ENCODE data around the gene BBS1.

GRCh38 chr11:66473608-66474515, 36.6 kb upstream of the BBS1 start:
- TF ChIP-seq REST (IDR thresholded peaks at IDR 0.05; ENCODE audit: low read depth), result no peak
- TF ChIP-seq CTCF (IDR thresholded peaks at IDR 0.05 in 2 of 3, conservative IDR thresholded peaks at IDR 0.05 in 1 of 3; ENCODE audit: borderline replicate concordance in 1 of 3, insufficient read depth in 1 of 3, low read depth in 2 of 3, low read length in 2 of 3), result no peak
- no peak for TF ChIP-seq POLR2A (IDR thresholded peaks at IDR 0.05; ENCODE audit: borderline replicate concordance, extremely low read depth, insufficient read depth, insufficient read length)
- TF ChIP-seq YY1 (IDR thresholded peaks at IDR 0.05; ENCODE audit: extremely low read depth, insufficient replicate concordance, low read depth, low read length), result no peak
- TF ChIP-seq RAD21 (IDR thresholded peaks at IDR 0.05; ENCODE audit: low read depth), result no peak
- no peak for TF ChIP-seq CEBPB (IDR thresholded peaks at IDR 0.05; ENCODE audit: low read depth)
- TF ChIP-seq EZH2phosphoT487 (IDR thresholded peaks at IDR 0.05; ENCODE audit: borderline replicate concordance), result no peak
- TF ChIP-seq EZH2 (IDR thresholded peaks at IDR 0.05), result no peak
- TF ChIP-seq MAX (IDR thresholded peaks at IDR 0.05), result no peak
- no peak for TF ChIP-seq POLR2AphosphoS5 (IDR thresholded peaks at IDR 0.05; ENCODE audit: low read depth, low read length)
- no peak for TF ChIP-seq ATF3 (IDR thresholded peaks at IDR 0.05)
- no peak for TF ChIP-seq SRF (IDR thresholded peaks at IDR 0.05; ENCODE audit: low read depth)
- TF ChIP-seq CBX3 (IDR thresholded peaks at IDR 0.05; ENCODE audit: low read depth), result no peak
